ENCODE data around the gene MAP3K8.

MAP3K8 gene

GRCh38 chr10:30437031-30437841 is 3.3 kb downstream of the MAP3K8 start:
- H3K4me3 ChIP-seq (ENCODE audit: low read length), result peak overlapping the region; percentile 86
- TF ChIP-seq CTCF (conservative IDR thresholded peaks at IDR 0.05; ENCODE audit: low read length), result no peak
- peak; percentile 81 for DNase-seq (ENCODE audit: low read depth)

- TF ChIP-seq CTCF (conservative IDR thresholded peaks at IDR 0.05; ENCODE audit: low read length), result no peak
- no peak for DNase-seq (ENCODE audit: low read depth)
- peak overlapping the region; percentile 86 for H3K4me3 ChIP-seq (ENCODE audit: low read length)
These were observed 4.3 kb downstream of the MAP3K8 start for GRCh38 chr10:30438021-30438850.

- no peak for TF ChIP-seq CTCF (conservative IDR thresholded peaks at IDR 0.05; ENCODE audit: low read length)
- no peak overlapping the region for H3K4me3 ChIP-seq (ENCODE audit: low read length)
These were observed 5.9 kb downstream of the MAP3K8 start for GRCh38 chr10:30439931-30440330.

GRCh38 chr10:30442019-30442606 is 8.1 kb downstream of the MAP3K8 start:
- TF ChIP-seq CTCF (conservative IDR thresholded peaks at IDR 0.05; ENCODE audit: low read length), result no peak
- DNase-seq (ENCODE audit: low read depth), result no peak
- H3K4me3 ChIP-seq (ENCODE audit: low read length), result no peak overlapping the region

More at GRCh38 chr10:30439931-30440330, 5.9 kb downstream of the MAP3K8 start:
- no peak for DNase-seq (ENCODE audit: low read depth)

- no peak for TF ChIP-seq CTCF (conservative IDR thresholded peaks at IDR 0.05; ENCODE audit: low read length)
- no peak for DNase-seq (ENCODE audit: low read depth)
- H3K4me3 ChIP-seq (ENCODE audit: low read length), result no peak overlapping the region
These were observed 9.1 kb downstream of the MAP3K8 start for GRCh38 chr10:30443049-30443448.

- no peak overlapping the region for H3K4me3 ChIP-seq (ENCODE audit: low read length)
- peak; percentile 93 for DNase-seq (ENCODE audit: low read depth)
- TF ChIP-seq CTCF (conservative IDR thresholded peaks at IDR 0.05; ENCODE audit: low read length), result no peak
These were observed 11.7 kb downstream of the MAP3K8 start for GRCh38 chr10:30445711-30446110.

All from AG10803 (cell line).